ENCODE measurements around the gene KLF6. TPM values are rescaled to one million over a fixed set of nuclear protein-coding genes. Genes with fewer than 3 reads are reported as not detected.

KLF6 gene
- polyA plus RNA-seq, 3 donors, result 66.9 to 325 (median 73.8) TPM

- WGBS, 3 donors, result 38 to 63% (median 46%) methylated on average over 16 of the region's 16 CpGs
- peak overlapping the region; percentile 48 for H3K27ac ChIP-seq (ENCODE audit: low read depth, low read length)
These were observed 4.1 kb downstream of the KLF6 start for GRCh38 chr10:3780771-3781467.

GRCh38 chr10:3780021-3780770, 4.8 kb downstream of the KLF6 start:
- 34 to 74% (median 41%) methylated on average over 17 of the region's 17 CpGs for WGBS, 3 donors

GRCh38 chr10:3779158-3779741, 5.8 kb downstream of the KLF6 start:
- H3K27ac ChIP-seq (ENCODE audit: low read depth, low read length), result no peak overlapping the region
- 66 to 91% (median 70%) methylated on average over 14 of the region's 14 CpGs for WGBS, 3 donors

More at GRCh38 chr10:3780021-3780770, 4.8 kb downstream of the KLF6 start:
- H3K27ac ChIP-seq (ENCODE audit: low read depth, low read length), result peak overlapping the region; percentile 8

DNA sequence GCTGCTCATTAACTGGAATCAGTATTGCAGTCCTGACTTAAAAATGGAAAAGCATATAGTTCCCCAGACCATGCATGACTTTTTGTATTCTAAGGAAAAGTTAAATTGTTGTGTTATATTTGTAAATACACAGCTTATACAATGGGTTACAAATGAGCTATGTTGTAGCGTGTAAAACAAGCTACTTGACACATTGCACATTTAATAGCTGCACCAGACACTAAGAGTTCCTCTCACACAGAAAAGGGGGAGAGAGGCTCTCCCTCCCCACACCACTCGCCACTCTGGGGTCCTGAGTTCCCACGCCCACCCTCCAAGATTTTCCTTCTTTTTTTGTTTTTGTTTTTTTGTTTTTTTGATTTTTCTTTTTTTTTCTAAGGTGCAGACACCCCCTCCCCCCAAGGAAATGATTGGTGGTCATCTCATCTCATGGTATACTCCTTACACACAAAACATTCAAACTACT, 6.3 kb downstream of the KLF6 start:
- WGBS, 3 donors, result 65 to 84% (median 71%) methylated on average over 3 of the region's 3 CpGs
- no peak overlapping the region for H3K27ac ChIP-seq (ENCODE audit: low read depth, low read length)

DNA sequence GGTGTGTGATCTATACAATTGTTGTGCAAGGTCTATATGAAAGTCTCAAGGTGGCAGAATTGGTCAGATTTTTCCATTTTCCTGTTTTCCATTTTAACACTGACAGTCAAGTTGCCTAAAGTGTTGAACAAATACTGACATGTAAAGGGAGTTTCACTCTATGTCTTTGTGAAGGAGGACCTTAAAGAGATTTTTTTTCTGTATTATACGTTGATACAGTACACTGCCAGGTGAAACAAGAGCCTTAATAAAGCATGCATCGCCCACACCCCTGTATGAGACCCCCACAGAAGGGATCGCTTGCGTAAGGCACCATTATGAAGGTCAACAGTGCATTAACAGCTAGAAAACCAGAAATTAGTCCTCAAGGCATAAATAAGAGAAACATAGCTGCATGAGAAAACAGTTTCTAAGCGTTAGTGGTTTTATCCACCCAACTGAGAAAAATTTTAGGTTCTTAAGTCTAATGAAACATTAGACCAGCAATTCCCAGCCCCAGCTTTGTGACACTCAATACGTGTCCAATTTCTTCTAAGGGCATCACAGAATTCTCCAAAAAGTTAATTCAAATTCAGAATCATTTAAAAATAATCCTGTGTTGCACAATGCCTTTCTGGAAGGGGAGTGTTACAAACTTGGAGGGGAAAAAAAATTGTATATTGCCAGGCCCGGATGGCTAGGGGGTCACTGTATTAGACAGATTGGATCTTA, 6.9 kb downstream of the KLF6 start:
- peak overlapping the region; percentile 68 for H3K27ac ChIP-seq (ENCODE audit: low read depth, low read length)
- 58 to 82% (median 62%) methylated on average over 7 of the region's 7 CpGs for whole genome bisulfite sequencing, 3 donors

DNA sequence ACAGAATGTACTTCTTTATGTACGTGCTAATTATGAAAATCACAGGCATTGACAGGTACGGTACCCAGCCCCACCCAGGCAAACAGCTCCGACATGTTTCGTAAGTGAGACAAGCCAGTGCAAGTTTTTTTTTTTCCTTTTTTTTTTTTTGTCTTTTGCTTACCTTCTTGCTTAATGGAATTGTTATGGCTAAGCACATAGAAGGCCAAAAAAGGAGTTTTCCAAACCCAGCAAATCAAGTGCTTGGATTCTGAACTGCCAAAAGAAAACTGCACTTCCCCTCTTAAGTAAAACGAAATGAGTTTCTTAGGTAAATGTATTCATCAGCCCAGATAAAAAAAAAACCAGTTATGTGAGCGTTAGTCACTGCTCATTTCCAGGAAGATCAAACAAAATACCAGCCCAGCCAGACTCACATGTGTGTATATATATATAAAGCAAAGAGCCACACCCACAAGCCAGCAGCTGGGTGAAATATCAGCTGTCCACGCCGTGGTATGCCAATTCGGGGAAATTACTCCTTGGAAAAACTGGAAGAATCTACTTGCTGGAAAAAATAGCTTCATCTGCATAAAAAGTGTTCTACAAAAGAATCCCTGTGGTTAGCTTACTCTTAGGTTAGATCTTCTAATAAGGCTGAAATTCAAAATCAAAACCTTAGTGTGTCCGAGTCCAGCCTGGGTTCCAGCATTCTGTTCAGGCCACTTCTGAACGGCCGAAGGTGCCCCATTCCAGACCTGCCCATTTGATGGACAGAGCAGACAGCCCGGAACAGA, 8.0 kb downstream of the KLF6 start:
- H3K27ac ChIP-seq (ENCODE audit: low read depth, low read length), result peak overlapping the region; percentile 61
- WGBS, 3 donors, result 37 to 48% (median 42%) methylated on average over 13 of the region's 13 CpGs

GRCh38 chr10:3775696-3776551, 9.1 kb downstream of the KLF6 start:
- H3K27ac ChIP-seq (ENCODE audit: low read depth, low read length), result peak overlapping the region; percentile 29
- WGBS, 3 donors, result 45 to 69% (median 52%) methylated on average over 8 of the region's 8 CpGs

DNA sequence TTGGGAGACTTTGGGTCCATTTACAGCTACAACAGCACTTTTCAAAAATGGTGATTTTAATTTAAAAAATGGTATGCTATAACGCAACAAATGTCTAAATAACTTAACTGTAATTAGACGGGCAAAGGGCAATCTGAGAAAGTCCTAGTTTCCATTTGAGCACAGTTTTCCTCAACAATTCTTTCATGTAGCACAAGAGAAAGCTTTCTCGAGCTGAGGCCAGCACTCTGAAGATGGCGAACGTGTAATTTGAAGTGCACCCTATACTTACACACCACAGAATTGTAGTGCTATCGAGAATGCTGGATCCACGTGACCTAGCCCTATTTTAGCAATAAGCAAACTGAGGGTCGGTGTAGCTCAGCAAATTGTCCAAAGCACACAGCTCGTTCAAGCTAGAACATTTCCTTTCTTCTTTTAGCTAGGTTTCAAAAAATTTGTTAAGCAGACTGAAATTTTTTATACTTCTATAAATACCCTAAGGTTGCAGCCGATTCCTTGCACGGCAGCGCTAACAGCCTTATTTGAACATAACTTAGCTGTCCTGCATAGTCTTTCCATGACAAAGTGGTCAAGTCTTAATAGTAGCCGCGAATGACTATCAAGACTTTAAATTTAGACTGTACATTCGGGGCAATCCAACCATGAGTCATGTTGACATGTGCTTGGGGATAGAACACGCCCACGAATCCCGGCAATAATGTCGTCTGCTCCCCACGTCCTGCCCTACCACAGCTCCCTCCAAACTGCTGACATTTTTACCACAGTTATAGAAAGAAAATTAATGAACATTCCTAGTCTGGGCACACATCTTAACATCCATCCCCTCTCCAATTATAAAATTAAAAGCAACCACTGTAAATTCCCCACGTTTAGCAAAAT, 10.0 kb downstream of the KLF6 start:
- WGBS, 3 donors, result 68 to 86% (median 70%) methylated on average over 21 of the region's 21 CpGs
- H3K27ac ChIP-seq (ENCODE audit: low read depth, low read length), result peak overlapping the region; percentile 29

DNA sequence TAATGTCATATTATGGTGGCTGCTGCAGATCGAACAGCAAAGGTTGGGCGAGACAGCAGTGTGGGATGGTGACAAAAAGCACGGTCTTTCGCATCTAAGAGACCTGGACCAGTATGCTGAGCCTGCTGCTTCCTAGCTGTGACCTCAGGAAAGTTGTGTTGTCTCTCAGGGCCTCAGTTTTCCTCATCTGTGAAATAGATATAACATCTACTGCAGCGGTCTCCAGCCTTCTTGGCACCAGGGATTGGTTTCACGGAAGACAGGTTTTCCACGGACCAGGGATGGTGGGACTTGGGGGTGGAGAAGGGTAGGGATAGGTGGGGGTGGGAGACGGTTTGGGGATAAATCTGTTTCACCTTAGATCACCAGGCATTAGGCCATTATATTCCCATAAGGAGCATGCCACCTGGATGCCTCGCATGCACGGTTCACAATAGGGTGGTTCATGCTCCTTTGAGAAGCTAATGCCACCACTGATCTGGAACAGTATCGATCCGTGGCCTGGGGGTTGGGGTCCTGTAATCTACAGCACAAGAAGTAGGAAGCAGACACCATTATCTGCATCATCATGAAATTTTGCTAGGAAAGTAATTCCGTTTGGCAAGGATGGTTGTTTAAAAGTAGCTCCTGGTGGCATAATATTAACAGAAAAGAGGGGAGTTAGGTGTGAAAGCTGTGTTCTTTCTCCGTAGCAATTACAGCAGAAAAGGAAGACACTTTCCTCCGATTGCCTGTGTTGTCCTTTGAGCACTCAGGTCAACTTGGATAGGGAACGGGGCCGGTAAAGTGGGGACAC, 10.8 kb downstream of the KLF6 start:
- 91 to 96% (median 95%) methylated on average over 17 of the region's 17 CpGs for WGBS, 3 donors
- no peak overlapping the region for H3K27ac ChIP-seq (ENCODE audit: low read depth, low read length)

GRCh38 chr10:3773460-3774017, 11.5 kb downstream of the KLF6 start:
- H3K27ac ChIP-seq (ENCODE audit: low read depth, low read length), result no peak overlapping the region
- 86 to 94% (median 88%) methylated on average over 10 of the region's 10 CpGs for WGBS, 3 donors

DNA sequence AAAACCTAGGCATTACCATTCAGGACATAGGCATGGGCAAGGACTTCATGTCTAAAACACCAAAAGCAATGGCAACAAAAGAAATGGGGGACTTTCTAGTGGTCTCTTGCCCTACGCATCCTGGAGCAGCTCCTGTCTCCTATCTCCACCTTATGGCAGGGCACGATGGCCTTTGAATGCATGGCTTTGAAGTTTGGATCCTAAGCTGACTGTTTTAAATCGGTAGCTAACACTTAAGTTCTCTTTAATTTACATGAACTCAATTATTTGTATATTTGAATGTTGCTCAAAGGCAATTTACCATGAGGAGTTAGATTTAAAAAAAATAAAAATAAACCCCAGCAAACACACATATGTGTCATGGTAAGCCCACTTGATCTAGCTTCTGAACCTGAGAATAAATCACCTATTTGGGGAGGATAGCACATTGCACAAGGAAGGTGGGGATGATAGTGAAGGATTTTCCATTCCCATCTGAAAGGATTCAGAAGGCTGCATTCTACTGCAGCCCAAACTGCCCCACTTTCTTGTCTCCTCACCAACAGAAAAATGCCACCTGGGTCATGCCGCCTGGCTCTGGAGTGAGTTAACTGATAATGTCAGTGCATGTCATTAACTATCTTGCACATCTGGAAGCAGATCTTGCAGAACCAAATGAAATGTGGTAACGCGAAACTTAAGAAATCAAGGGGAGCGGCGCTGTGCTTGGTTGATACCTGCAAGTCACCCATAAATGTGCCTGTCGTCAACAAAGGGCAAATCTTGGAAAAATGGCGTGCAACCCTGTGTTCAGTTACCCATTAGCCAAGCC, 12.4 kb downstream of the KLF6 start:
- WGBS, 3 donors, result 71 to 93% (median 73%) methylated on average over 10 of the region's 10 CpGs
- H3K27ac ChIP-seq (ENCODE audit: low read depth, low read length), result no peak overlapping the region

GRCh38 chr10:3770611-3771110, 14.3 kb downstream of the KLF6 start:
- no peak overlapping the region for H3K27ac ChIP-seq (ENCODE audit: low read depth, low read length)
- 91 to 96% (median 96%) methylated on average over 8 of the region's 8 CpGs for WGBS, 3 donors

GRCh38 chr10:3769556-3769955, 15.5 kb downstream of the KLF6 start:
- no peak overlapping the region for H3K27ac ChIP-seq (ENCODE audit: low read depth, low read length)
- 49 to 82% (median 50%) methylated on average over 4 of the region's 4 CpGs for WGBS, 3 donors

- WGBS, 3 donors, result 54 to 71% (median 63%) methylated on average over 17 of the region's 17 CpGs
- no peak overlapping the region for H3K27ac ChIP-seq (ENCODE audit: low read depth, low read length)
These were observed 18.8 kb downstream of the KLF6 start for GRCh38 chr10:3766046-3766756.
